Jurkat, Clone E6-1 (cell line): Measurements from ENCODE around the gene NMU.
"Not testable (repeated sequence)": the region's sequence is repeated elsewhere in the genome, so short reads cannot be mapped to it uniquely, and the experiment has no call there.

Source experiments
- DNase-seq: peaks from one replicate; pipeline ENCODE4 v3.0.0-alpha.2; 2011; ENCODE audit warnings: low read depth, low spot score
- H3K4me3 ChIP-seq: 2 replicates; pipeline ENCODE4 v1.5.1; 2011; ENCODE audit warnings: mild to moderate bottlenecking, low read length, control low read depth, moderate library complexity

Gene NMU

GRCh38 chr4:55634417-55635128 lies 1.5 kb downstream of the NMU start:
- no peak overlapping the region for H3K4me3 ChIP-seq
- no peak for DNase-seq

DNA sequence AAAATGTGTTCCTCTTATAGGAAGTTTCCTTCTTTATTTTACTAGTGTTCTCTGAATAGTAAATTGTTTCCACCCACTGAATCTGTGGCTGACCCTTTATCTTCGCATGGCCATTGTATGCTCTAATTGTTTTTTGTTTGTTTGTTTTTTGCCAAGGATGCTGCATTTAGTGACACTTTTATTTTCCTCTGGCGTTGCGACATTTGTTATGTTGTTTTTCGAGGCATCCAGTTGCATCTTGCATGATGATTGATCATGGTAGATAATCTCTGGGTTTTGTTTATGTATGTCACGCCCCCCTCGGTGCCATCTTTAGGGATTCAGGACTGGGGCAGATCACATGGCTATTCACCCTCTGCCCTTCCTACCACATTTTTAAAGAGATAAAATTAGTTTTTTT lies 2.2 kb downstream of the NMU start:
- no peak for DNase-seq
- H3K4me3 ChIP-seq: no peak overlapping the region

- H3K4me3 ChIP-seq: no peak overlapping the region
- no peak for DNase-seq
Observed at GRCh38 chr4:55625835-55626234, 10.3 kb downstream of the NMU start.

GRCh38 chr4:55624063-55624462 lies 12.0 kb downstream of the NMU start:
- DNase-seq: not testable (repeated sequence)

DNA sequence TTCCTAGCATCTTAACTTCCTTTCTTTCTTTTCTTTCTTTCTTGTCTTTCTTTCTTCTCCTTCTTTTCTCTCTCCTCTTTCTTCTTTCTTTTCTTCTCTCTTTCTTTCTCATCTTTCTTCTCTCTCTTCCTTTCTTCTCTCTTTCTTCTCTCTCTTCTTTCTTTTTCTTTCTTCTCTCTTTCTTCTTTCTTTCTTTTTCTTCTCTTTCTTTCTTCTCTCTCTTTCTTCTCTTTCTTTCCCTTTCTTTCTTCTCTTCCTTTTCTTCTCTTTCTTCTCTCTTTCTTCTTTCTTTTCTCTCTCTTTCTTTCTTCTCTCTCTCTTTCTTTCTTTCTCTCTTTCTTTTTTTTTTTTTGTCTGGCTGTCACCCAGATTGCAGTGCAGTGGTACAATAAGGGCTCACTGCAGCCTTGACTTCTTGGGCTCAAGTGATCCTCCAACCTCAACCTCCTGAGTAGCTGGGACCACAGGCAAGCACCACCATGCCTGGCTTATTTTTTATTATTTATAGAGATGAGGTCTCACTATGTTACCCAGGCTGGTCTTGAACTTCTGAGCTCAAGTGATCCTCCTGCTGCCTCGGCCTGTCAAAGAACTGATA lies 17.5 kb downstream of the NMU start:
- DNase-seq: no peak
- no peak overlapping the region for H3K4me3 ChIP-seq

More at GRCh38 chr4:55624063-55624462, 12.0 kb downstream of the NMU start:
- H3K4me3 ChIP-seq: not testable (repeated sequence)

DNA sequence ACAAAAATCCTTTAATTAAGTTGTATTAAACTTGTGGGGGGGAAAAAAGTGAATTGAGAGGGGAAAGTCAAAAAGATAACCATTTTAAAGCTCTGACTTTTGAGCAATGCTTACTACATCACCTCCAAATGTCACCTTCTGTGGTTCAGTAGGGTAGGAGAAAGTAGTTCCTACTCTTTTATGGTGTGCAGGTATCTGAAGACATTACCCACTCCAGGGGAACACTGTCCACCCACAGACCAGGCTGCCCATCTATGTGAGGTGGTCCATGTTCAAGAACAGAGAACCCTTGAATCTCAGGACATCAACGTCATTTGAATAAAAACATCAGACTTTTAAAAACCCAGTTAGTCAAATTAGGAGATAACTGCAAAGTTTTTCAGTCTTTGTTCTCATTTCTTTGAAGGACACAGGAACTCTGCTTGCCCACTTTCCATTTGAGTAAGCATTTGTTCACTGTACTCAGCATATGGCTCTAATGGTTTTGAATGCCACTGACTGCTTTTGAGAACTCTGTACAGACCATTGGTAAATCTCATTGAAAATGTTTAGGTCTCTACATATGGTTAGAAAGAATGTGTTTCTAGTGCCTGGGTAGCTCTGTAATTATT lies 18.4 kb downstream of the NMU start:
- no peak overlapping the region for H3K4me3 ChIP-seq
- DNase-seq: no peak

DNA sequence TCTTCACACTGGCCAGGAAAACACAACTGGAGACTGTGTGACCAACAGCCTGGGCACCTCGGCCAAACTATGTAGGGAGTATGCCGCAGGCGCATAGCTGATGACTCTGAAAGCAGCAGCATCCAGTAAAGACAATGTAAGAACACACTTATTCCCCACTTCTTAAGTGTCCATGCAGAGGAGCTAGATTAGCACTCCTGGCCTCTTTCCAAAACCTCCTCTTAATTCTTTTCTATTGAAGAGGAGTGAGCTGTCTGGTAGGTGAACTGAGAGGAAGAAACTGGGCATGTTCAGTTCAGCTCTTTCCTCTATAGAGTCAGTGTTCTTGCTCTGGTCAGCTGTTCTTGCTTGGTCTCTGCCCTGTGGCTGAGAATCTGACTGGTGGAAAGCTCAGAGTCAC lies 21.1 kb downstream of the NMU start:
- no peak for DNase-seq
- no peak overlapping the region for H3K4me3 ChIP-seq

DNA sequence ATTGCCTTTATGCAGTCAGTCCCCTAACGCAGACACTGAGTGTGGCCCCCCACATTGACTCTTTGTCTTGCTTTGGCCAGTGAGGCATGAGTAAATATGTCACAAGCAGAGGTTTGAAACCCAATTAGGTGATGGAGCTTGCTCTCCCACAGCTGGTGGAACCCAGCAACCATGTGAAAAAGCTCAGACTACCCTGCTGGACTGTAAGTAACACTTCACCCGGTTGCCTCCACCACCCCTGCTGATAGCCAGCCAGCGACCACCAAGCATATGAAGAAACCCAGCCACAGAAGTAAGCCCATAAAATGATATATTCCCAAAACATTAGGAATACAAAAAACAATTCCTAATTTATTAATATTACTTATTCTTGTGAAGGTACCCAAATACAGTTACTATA lies 22.5 kb downstream of the NMU start:
- DNase-seq: no peak
- H3K4me3 ChIP-seq: no peak overlapping the region

- no peak overlapping the region for H3K4me3 ChIP-seq
- no peak for DNase-seq
Observed at GRCh38 chr4:55612341-55612740, 23.8 kb downstream of the NMU start.

- DNase-seq: no peak
Observed at GRCh38 chr4:55611358-55612059, 24.6 kb downstream of the NMU start.

DNA sequence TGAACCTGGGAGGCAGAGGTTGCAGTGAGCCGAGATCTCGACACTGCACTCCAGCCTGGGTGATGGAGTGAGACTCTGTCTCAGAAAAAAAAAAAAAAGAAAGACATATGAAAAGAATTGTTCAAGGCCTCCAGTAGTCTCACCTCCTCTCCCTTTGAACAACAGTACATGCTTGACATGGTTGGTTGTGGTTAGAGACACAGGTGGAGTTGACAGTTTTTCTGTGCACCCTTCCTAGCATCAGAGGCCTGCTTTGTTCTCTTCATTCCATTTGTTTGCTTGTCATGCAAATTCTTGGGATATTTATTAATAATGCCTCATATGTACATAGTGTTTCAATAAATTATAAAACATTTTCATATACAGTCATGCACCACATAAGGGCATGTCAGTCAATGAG lies 25.7 kb downstream of the NMU start:
- no peak overlapping the region for H3K4me3 ChIP-seq
- DNase-seq: peak; percentile 48

More at GRCh38 chr4:55611358-55612059, 24.6 kb downstream of the NMU start:
- H3K4me3 ChIP-seq: no peak overlapping the region

DNA sequence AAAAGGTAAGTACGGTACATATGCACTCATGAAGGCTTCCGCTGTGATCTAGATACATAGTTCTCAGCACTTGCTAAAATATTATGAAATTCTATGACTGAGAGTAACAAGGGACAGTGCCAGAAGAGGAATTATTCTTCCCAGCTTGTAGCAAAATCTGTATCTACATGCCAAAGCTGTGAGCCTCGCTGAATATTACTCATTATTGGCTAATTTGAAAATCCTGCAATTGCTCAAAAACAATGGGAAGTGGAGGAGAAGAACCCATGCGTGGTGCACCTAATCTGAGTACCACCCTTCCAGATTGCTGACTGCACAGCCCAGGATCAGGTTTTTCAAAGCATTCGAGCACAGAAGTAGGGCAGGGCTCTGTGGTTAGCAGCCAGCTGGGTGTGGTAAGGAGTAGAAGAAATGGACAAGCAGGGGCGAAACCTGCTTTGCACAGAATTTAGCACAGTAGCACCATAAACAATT lies 26.7 kb downstream of the NMU start:
- no peak overlapping the region for H3K4me3 ChIP-seq
- peak; percentile 44 for DNase-seq

- DNase-seq: no peak
- no peak overlapping the region for H3K4me3 ChIP-seq
Observed at GRCh38 chr4:55608591-55608990, 27.5 kb downstream of the NMU start.

DNA sequence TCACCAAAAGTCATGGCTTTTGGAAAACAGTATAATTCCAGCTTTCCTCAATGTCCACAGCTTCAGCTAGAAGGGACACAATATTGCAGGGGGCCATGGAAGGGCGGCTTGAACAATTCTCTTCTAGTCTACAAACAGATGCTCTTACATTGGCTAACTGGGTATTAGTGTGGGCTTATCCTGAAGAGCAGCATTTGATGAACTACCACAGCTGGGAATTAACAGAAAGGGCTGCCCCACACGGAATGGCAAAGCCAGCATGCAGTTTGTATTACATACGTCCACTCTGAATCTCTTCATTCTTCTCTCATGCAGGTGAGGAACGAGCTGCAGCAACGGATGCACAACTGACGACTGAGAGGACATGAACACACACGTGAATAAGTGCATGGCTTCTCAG lies 31.1 kb downstream of the NMU start:
- DNase-seq: no peak
- H3K4me3 ChIP-seq: no peak overlapping the region

GRCh38 chr4:55600640-55601039 lies 35.5 kb downstream of the NMU start:
- H3K4me3 ChIP-seq: no peak overlapping the region
- DNase-seq: no peak

GRCh38 chr4:55598641-55599040 lies 37.5 kb downstream of the NMU start:
- no peak overlapping the region for H3K4me3 ChIP-seq
- DNase-seq: no peak

- DNase-seq: no peak
- H3K4me3 ChIP-seq: no peak within 1 kb of the TSS
Observed at GRCh38 chr4:55592014-55592413, 44.1 kb downstream of the NMU start, which contains the start of gene PDCL2. TSS of gene PDCL2 (minus strand) at chr4:55592245. CDS start at chr4:55592109, 136 bp downstream.

DNA sequence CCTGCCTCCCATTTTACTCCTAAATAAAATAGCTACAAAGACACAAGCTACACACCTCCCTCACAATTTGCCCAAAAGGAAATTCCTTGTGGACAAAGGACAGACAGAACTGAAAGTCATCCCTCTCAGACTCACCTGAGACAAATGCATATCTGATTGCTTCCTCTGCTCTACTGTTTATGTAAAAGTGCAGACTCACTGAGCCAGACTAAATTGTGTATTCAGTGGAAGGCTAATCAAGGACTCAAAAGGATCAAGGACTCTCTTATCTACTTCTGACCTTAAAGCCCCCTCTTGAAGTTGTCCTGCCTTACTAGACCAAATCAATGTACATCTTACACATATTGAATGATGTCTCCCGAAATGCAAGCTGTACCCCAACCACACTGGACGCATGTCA lies 47.9 kb downstream of the NMU start:
- no peak for DNase-seq
- H3K4me3 ChIP-seq: no peak overlapping the region

- DNase-seq, H3K4me3 ChIP-seq: not testable (repeated sequence)
Observed at GRCh38 chr4:55582773-55583172, 53.3 kb downstream of the NMU start.
